ENCODE measurements around the gene CHRDL1.

The CHRDL1 gene

GRCh38 chrX:110741213-110741796 lies 54.3 kb downstream of the CHRDL1 start:
- no peaks in the 10 kb centered on the region for H3K9me2 ChIP-seq (replicated peaks; ENCODE audit: insufficient read depth, low read length)
- no peaks in the 10 kb centered on the region for H3K27me3 ChIP-seq (ENCODE audit: low read length)
- no peaks in the 10 kb centered on the region for H3K36me3 ChIP-seq (ENCODE audit: low read length)
- no peaks in the 10 kb centered on the region for H3K9me3 ChIP-seq (ENCODE audit: insufficient read depth, low read length)
- no peak overlapping the region for H3K27ac ChIP-seq (ENCODE audit: low read depth, low read length)
- H3K4me2 ChIP-seq (ENCODE audit: low read depth, low read length, poor library complexity, severe bottlenecking): no peak overlapping the region
- no peaks in the 10 kb centered on the region for H3F3A ChIP-seq (ENCODE audit: insufficient read depth)
- no peaks in the 10 kb centered on the region for H3K79me2 ChIP-seq (ENCODE audit: insufficient read depth, low read length)
- TF ChIP-seq CTCF (IDR thresholded peaks at IDR 0.05; ENCODE audit: insufficient read depth, low read length, poor library complexity, severe bottlenecking): no peak
- no peak overlapping the region for H2AFZ ChIP-seq (ENCODE audit: low read depth, low read length, severe bottlenecking)
- H4K20me1 ChIP-seq (ENCODE audit: low read depth, low read length): no peaks in the 10 kb centered on the region
- no peak overlapping the region for H3K4me3 ChIP-seq (ENCODE audit: insufficient read depth, low read length, poor library complexity, severe bottlenecking)
- no peak overlapping the region for H3K9ac ChIP-seq (ENCODE audit: low read length)

GRCh38 chrX:110734894-110735541 lies 60.6 kb downstream of the CHRDL1 start:
- H3K27ac ChIP-seq (ENCODE audit: low read depth, low read length): no peak overlapping the region
- H3K27me3 ChIP-seq (ENCODE audit: low read length): no peaks in the 10 kb centered on the region
- no peak overlapping the region for H3K9ac ChIP-seq (ENCODE audit: low read length)
- H3K4me2 ChIP-seq (ENCODE audit: low read depth, low read length, poor library complexity, severe bottlenecking): no peak overlapping the region
- H3K4me3 ChIP-seq (ENCODE audit: insufficient read depth, low read length, poor library complexity, severe bottlenecking): no peak overlapping the region
- H3K79me2 ChIP-seq (ENCODE audit: insufficient read depth, low read length): no peaks in the 10 kb centered on the region
- H3K9me2 ChIP-seq (replicated peaks; ENCODE audit: insufficient read depth, low read length): no peaks in the 10 kb centered on the region
- H2AFZ ChIP-seq (ENCODE audit: low read depth, low read length, severe bottlenecking): no peak overlapping the region
- H4K20me1 ChIP-seq (ENCODE audit: low read depth, low read length): no peaks in the 10 kb centered on the region
- TF ChIP-seq EZH2phosphoT487 (conservative IDR thresholded peaks at IDR 0.05; ENCODE audit: low read length): no peak
- no peak for TF ChIP-seq CTCF (IDR thresholded peaks at IDR 0.05; ENCODE audit: insufficient read depth, low read length, poor library complexity, severe bottlenecking)
- no peaks in the 10 kb centered on the region for H3K9me3 ChIP-seq (ENCODE audit: insufficient read depth, low read length)
- no peaks in the 10 kb centered on the region for H3K36me3 ChIP-seq (ENCODE audit: low read length)
- no peaks in the 10 kb centered on the region for H3F3A ChIP-seq (ENCODE audit: insufficient read depth)

- H3K4me3 ChIP-seq (ENCODE audit: insufficient read depth, low read length, poor library complexity, severe bottlenecking): no peak overlapping the region
- no peaks in the 10 kb centered on the region for H3F3A ChIP-seq (ENCODE audit: insufficient read depth)
- no peak overlapping the region for H3K9ac ChIP-seq (ENCODE audit: low read length)
- H3K9me2 ChIP-seq (replicated peaks; ENCODE audit: insufficient read depth, low read length): no peaks in the 10 kb centered on the region
- no peak for TF ChIP-seq CTCF (IDR thresholded peaks at IDR 0.05; ENCODE audit: insufficient read depth, low read length, poor library complexity, severe bottlenecking)
- no peak for TF ChIP-seq EZH2phosphoT487 (conservative IDR thresholded peaks at IDR 0.05; ENCODE audit: low read length)
- H3K79me2 ChIP-seq (ENCODE audit: insufficient read depth, low read length): no peaks in the 10 kb centered on the region
- no peak overlapping the region for H3K27ac ChIP-seq (ENCODE audit: low read depth, low read length)
- no peak overlapping the region for H2AFZ ChIP-seq (ENCODE audit: low read depth, low read length, severe bottlenecking)
- no peaks in the 10 kb centered on the region for H3K36me3 ChIP-seq (ENCODE audit: low read length)
- no peaks in the 10 kb centered on the region for H3K9me3 ChIP-seq (ENCODE audit: insufficient read depth, low read length)
- H4K20me1 ChIP-seq (ENCODE audit: low read depth, low read length): no peaks in the 10 kb centered on the region
- H3K27me3 ChIP-seq (ENCODE audit: low read length): no peaks in the 10 kb centered on the region
- no peak overlapping the region for H3K4me2 ChIP-seq (ENCODE audit: low read depth, low read length, poor library complexity, severe bottlenecking)
These were observed 61.3 kb downstream of the CHRDL1 start for GRCh38 chrX:110734271-110734670.

All from SU-DHL-6 (cell line).